ENCODE results near the gene SEPTIN10. TPM values are rescaled to one million over a fixed set of nuclear protein-coding genes. Genes with fewer than 3 reads are reported as not detected.

The SEPTIN10 gene
- total RNA-seq, 1 experiment from 2014 or later: 113 TPM

DNA sequence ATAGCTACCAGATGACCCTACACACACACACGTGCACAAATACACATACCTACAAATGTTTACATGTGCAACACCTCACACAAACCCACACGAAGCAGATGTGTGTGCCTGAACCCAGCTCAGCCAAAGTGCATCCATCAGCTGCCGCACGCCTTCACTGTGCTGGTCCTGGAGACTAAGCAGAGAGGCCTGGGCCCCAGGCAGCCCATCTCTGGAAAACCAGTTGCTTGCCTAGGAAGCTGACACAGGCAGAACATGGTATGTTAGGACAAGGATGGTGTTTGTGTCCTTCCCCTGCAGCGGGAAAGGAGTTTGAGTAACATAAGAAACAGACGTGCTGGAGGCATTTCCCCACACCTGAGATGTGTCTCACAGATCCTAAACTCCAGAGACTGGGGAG lies 86.7 kb downstream of the SEPTIN10 start:
- Histone ChIP-seq H3K4me1 (ENCODE audit: control insufficient read depth in 1 of 2, insufficient read depth in 2 of 2, low read length in 2 of 2) (peaks cover 0 to 9% of the 10 kb centered on the region in 2 experiments; a peak in 1 of 4 replicates), H3K4me3 (replicated peaks in 1 of 2; ENCODE audit: low read depth in 1 of 2, low read length in 2 of 2) (no peak overlapping the region), H3K9ac (ENCODE audit: low read length) (no peak overlapping the region), H3K36me3 (ENCODE audit: control insufficient read depth in 1 of 2, insufficient read depth in 2 of 2, low read length in 2 of 2) (no peaks in the 10 kb centered on the region), H3K79me2 (ENCODE audit: insufficient read depth, low read length) (no peaks in the 10 kb centered on the region), H3K9me3 (ENCODE audit: control insufficient read depth in 1 of 2, insufficient read depth in 1 of 2, low read depth in 1 of 2, low read length in 2 of 2) (no peaks in the 10 kb centered on the region), H3K4me2 (ENCODE audit: low read length) (no peak overlapping the region), H3K27me3 (ENCODE audit: insufficient read depth, low read length) (no peaks in the 10 kb centered on the region; the same call in 1 of the 2 replicates), H3K9me2 (ENCODE audit: insufficient read depth) (no peaks in the 10 kb centered on the region), H3K27ac (ENCODE audit: low read depth, low read length) (no peak overlapping the region), H4K20me1 (ENCODE audit: insufficient read depth) (no peaks in the 10 kb centered on the region), H2AFZ (ENCODE audit: low read depth, low read length, poor library complexity, severe bottlenecking) (no peak overlapping the region)
- no peak for DNase-seq (ENCODE audit: low read depth, low spot score)
- ChIA-PET POLR2A (no interaction called here), CTCF (no interaction called here), RAD21 (ENCODE audit: low non-redundant PET in 1 of 2, low total read pairs in 2 of 2, uncharacterized antibody in 2 of 2, unreplicated experiment in 2 of 2) (no interaction called here)
- intact Hi-C loops (cut with micrococcal nuclease): no loop called here
- no TSS peak for BruUV-seq (replicated peaks)
- ATAC-seq: no peak
- TF ChIP-seq ELF1 (IDR thresholded peaks at IDR 0.05; ENCODE audit: borderline replicate concordance, low read depth) (no peak), CEBPB (IDR thresholded peaks at IDR 0.05; ENCODE audit: low read depth) (no peak)
- TF ChIP-seq, protein P1, sequence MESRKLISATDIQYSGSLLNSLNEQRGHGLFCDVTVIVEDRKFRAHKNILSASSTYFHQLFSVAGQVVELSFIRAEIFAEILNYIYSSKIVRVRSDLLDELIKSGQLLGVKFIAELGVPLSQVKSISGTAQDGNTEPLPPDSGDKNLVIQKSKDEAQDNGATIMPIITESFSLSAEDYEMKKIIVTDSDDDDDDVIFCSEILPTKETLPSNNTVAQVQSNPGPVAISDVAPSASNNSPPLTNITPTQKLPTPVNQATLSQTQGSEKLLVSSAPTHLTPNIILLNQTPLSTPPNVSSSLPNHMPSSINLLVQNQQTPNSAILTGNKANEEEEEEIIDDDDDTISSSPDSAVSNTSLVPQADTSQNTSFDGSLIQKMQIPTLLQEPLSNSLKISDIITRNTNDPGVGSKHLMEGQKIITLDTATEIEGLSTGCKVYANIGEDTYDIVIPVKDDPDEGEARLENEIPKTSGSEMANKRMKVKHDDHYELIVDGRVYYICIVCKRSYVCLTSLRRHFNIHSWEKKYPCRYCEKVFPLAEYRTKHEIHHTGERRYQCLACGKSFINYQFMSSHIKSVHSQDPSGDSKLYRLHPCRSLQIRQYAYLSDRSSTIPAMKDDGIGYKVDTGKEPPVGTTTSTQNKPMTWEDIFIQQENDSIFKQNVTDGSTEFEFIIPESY (IDR thresholded peaks at IDR 0.05; ENCODE audit: extremely low read depth, insufficient replicate concordance, low read length): no peak

DNA sequence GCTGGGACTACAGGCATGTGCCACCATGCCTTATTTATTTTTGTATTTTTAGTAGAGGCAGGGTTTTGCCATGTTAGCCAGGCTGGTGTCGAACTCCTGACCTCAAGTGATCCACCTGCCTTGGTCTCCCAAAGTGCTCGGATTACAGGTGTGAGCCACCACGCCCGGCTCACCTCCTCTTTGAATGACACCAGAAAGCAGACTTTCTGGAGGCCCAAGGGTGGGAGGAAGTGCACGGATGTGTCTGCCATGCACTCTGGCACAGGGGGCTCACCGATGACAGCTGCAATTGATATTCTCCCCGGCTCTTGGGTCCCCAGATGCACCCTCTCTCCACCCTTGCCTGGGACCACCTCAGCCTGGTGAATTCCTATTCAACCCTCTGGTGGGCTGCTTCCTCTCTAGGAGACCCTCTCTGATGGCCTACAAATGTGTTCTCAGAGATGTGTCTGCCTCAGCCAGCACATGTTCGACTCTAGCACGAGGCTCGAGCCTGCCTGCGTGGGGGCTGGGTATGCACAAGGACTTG lies 87.3 kb downstream of the SEPTIN10 start:
- ATAC-seq: no peak
- no peak for DNase-seq (ENCODE audit: low read depth, low spot score)
- H3K9me2 ChIP-seq (ENCODE audit: insufficient read depth): no peaks in the 10 kb centered on the region
- ChIA-PET POLR2A (no interaction called here), CTCF (no interaction called here), RAD21 (ENCODE audit: low non-redundant PET in 1 of 2, low total read pairs in 2 of 2, uncharacterized antibody in 2 of 2, unreplicated experiment in 2 of 2) (no interaction called here)
- TF ChIP-seq, protein P2, sequence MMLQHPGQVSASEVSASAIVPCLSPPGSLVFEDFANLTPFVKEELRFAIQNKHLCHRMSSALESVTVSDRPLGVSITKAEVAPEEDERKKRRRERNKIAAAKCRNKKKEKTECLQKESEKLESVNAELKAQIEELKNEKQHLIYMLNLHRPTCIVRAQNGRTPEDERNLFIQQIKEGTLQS (IDR thresholded peaks at IDR 0.05): no peak
- TF ChIP-seq ZFX (IDR thresholded peaks at IDR 0.05): no peak
- TF ChIP-seq, protein P1 (IDR thresholded peaks at IDR 0.05; ENCODE audit: extremely low read depth, insufficient replicate concordance, low read length): no peak
- no peak for TF ChIP-seq EZH2 (IDR thresholded peaks at IDR 0.05)
- TF ChIP-seq YY1 (IDR thresholded peaks at IDR 0.05; ENCODE audit: extremely low read depth, insufficient replicate concordance, low read depth, low read length): no peak
- TF ChIP-seq TCF7L2 (IDR thresholded peaks at IDR 0.05; ENCODE audit: borderline replicate concordance, extremely low read depth, insufficient read depth, insufficient read length): no peak
- no peak for TF ChIP-seq EGR1 (IDR thresholded peaks at IDR 0.05; ENCODE audit: low read depth)
- TF ChIP-seq JUND (IDR thresholded peaks at IDR 0.05): no peak
- no peak for TF ChIP-seq POLR2AphosphoS5 (IDR thresholded peaks at IDR 0.05; ENCODE audit: low read depth, low read length)
- no peak for TF ChIP-seq SP1 (IDR thresholded peaks at IDR 0.05; ENCODE audit: low read depth)
- no peak for TF ChIP-seq CEBPB (IDR thresholded peaks at IDR 0.05; ENCODE audit: low read depth)
- TF ChIP-seq, protein P3, sequence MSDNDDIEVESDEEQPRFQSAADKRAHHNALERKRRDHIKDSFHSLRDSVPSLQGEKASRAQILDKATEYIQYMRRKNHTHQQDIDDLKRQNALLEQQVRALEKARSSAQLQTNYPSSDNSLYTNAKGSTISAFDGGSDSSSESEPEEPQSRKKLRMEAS (IDR thresholded peaks at IDR 0.05): no peak
- no peak for TF ChIP-seq FOSL1 (IDR thresholded peaks at IDR 0.05; ENCODE audit: low read depth)
- H3K36me3 ChIP-seq (ENCODE audit: control insufficient read depth in 1 of 2, insufficient read depth in 2 of 2, low read length in 2 of 2): no peaks in the 10 kb centered on the region
- no peak overlapping the region for H2AFZ ChIP-seq (ENCODE audit: low read depth, low read length, poor library complexity, severe bottlenecking)
- peaks cover 0 to 9% of the 10 kb centered on the region in 2 experiments; a peak in 1 of 4 replicates for H3K4me1 ChIP-seq (ENCODE audit: control insufficient read depth in 1 of 2, insufficient read depth in 2 of 2, low read length in 2 of 2)
- no peak overlapping the region for H3K9ac ChIP-seq (ENCODE audit: low read length)
- no TSS peak for BruUV-seq (replicated peaks)
- no peaks in the 10 kb centered on the region for H3K27me3 ChIP-seq (ENCODE audit: insufficient read depth, low read length)
- intact Hi-C loops (cut with micrococcal nuclease): no loop called here
- H3K4me3 ChIP-seq (replicated peaks in 1 of 2; ENCODE audit: low read depth in 1 of 2, low read length in 2 of 2): no peak overlapping the region
- no peak overlapping the region for H3K27ac ChIP-seq (ENCODE audit: low read depth, low read length)
- H3K9me3 ChIP-seq (ENCODE audit: control insufficient read depth in 1 of 2, insufficient read depth in 1 of 2, low read depth in 1 of 2, low read length in 2 of 2): no peaks in the 10 kb centered on the region
- H3K79me2 ChIP-seq (ENCODE audit: insufficient read depth, low read length): no peaks in the 10 kb centered on the region
- H4K20me1 ChIP-seq (ENCODE audit: insufficient read depth): no peaks in the 10 kb centered on the region
- H3K4me2 ChIP-seq (ENCODE audit: low read length): no peak overlapping the region
